OCI-LY3 (cell line): ENCODE results near the gene AKAP6.

Experiments
- EZH2phosphoT487 ChIP-seq: fragments of 200-600 bp; shearing (Covaris generic); IDR thresholded peaks from 2 replicates; pipeline ENCODE4 v1.6.1; 2018; ENCODE audit warnings: antibody characterized with exemption, mixed run types, low read depth
- TF ChIP-seq, protein P1 (sequence below): fragments of 200-600, 300-600 bp; sonication (generic); IDR thresholded peaks from 2 replicates; pipeline ENCODE4 v1.5.1; 2014; ENCODE audit warnings: antibody characterized with exemption, low read length, low read depth

DNA sequence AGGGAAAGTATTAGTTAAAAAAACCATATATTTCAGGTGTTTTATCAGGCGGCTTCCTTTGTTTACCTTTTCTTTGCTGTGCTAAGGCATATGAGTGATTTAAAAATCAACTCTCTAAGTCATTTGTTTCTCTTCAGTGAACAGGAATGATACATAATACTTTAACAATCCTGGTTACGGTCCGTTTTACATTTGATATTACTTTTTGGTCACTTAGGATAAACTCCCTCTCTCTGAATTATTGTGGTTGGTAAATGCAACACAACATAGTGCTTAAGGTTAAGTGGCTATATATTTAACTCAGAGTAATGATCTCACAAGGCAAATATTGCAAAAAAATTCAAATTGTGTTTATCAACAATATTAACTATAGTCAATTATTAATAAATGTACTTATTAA, 32.7 kb upstream of the AKAP6 start:
- TF ChIP-seq, protein P1, sequence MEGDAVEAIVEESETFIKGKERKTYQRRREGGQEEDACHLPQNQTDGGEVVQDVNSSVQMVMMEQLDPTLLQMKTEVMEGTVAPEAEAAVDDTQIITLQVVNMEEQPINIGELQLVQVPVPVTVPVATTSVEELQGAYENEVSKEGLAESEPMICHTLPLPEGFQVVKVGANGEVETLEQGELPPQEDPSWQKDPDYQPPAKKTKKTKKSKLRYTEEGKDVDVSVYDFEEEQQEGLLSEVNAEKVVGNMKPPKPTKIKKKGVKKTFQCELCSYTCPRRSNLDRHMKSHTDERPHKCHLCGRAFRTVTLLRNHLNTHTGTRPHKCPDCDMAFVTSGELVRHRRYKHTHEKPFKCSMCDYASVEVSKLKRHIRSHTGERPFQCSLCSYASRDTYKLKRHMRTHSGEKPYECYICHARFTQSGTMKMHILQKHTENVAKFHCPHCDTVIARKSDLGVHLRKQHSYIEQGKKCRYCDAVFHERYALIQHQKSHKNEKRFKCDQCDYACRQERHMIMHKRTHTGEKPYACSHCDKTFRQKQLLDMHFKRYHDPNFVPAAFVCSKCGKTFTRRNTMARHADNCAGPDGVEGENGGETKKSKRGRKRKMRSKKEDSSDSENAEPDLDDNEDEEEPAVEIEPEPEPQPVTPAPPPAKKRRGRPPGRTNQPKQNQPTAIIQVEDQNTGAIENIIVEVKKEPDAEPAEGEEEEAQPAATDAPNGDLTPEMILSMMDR: no peak
- TF ChIP-seq EZH2phosphoT487: no peak
